Lower leg skin (tissue), 4 donors: ENCODE data around the gene EPHA6. TPM values are rescaled to one million over a fixed set of nuclear protein-coding genes. Genes with fewer than 3 reads are reported as not detected.
"Not testable (repeated sequence)": the region's sequence is repeated elsewhere in the genome, so short reads cannot be mapped to it uniquely, and the experiment has no call there.

Experiments
- DNase-seq, 2 donors: peaks; one replicate each; pipeline ENCODE4 v3.0.0-alpha.2; 2019; ENCODE audit warnings: low spot score in 2 of 2
- H3K4me3 ChIP-seq: fragments of 200-600 bp; sonication (generic); 2 replicates; pipeline ENCODE4 v1.5.1; 2017; ENCODE audit warnings: mild to moderate bottlenecking, low read depth; ENCODE audit not compliant: poor library complexity, severe bottlenecking
- POLR2A ChIP-seq, 2 donors: fragments of 450-650 bp; IDR thresholded peaks; one replicate each; pipeline ENCODE4 v1.6.1; 2016 to 2017; ENCODE audit warnings: antibody characterized with exemption in 2 of 2, mild to moderate bottlenecking in 1 of 2, moderate library complexity in 1 of 2
- WGBS, 2 donors: methylation state at CpG; one replicate each; pipeline ENCODE4 v1.1.5; 2018; 5-methylcytosine and 5-hydroxymethylcytosine counted together
- intact Hi-C: fragments of 100-400 bp; cut with DNase I; formaldehyde crosslinking; loops from one replicate; pipeline ENCODE4 v1.15.0; 2023; ENCODE audit warnings: low total_unique reads
- total RNA-seq, 4 donors: library from RNA; depleted of rRNA; stranded (reverse); fragments of >200 nt; gene quantifications; one replicate each; pipeline ENCODE4 v1.1.0, GENCODE V29; 2016
- TF ChIP-seq, protein P1 (sequence below), 3 donors: fragments of 450-650 bp; IDR thresholded peaks; one replicate each; pipeline ENCODE4 v1.5.1; 2016; ENCODE audit warnings: antibody characterized with exemption in 3 of 3, mild to moderate bottlenecking in 3 of 3, moderate library complexity in 2 of 3

Gene EPHA6
- total RNA-seq, 4 donors from 2014 or later = 0.23 TPM; not detected in 3

DNA sequence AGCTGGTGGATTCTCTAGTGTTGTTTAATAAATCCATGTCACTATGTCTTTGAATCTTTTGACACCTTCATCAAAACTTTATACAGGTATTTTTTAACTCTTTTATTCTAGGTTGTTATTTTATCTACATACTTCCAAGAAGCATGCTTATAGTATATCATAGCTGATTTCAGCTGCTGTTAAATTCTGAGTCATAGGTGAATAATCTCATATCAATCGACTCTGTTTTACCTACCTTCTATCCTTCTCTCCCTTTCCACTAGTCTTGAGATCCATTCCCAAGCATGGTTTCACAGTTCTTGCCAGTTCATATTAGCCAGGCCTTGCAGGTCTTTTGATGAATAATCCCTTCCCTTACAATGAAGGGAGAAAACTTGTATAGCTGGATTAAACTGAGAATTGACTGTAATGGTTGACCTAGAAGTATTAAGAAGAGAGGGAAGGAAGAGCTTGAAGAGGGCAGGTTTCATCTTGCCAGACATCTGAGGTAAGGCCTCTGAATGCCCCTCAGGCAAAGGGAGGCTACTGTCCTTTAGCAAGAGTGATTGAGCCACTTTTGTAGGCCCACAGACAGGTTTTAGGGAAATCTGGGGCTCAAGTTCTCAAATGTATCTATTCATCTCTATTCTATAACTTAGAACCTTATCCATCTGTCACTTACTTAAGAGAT is 146.4 kb downstream of the EPHA6 start:
- DNase-seq = no peak
- 55 to 61% methylated on average over 1 of the region's 1 CpG for WGBS, 2 donors
- TF ChIP-seq POLR2A (IDR thresholded peaks at IDR 0.05) = no peak
- TF ChIP-seq, protein P1, sequence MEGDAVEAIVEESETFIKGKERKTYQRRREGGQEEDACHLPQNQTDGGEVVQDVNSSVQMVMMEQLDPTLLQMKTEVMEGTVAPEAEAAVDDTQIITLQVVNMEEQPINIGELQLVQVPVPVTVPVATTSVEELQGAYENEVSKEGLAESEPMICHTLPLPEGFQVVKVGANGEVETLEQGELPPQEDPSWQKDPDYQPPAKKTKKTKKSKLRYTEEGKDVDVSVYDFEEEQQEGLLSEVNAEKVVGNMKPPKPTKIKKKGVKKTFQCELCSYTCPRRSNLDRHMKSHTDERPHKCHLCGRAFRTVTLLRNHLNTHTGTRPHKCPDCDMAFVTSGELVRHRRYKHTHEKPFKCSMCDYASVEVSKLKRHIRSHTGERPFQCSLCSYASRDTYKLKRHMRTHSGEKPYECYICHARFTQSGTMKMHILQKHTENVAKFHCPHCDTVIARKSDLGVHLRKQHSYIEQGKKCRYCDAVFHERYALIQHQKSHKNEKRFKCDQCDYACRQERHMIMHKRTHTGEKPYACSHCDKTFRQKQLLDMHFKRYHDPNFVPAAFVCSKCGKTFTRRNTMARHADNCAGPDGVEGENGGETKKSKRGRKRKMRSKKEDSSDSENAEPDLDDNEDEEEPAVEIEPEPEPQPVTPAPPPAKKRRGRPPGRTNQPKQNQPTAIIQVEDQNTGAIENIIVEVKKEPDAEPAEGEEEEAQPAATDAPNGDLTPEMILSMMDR (IDR thresholded peaks at IDR 0.05) = no peak
- H3K4me3 ChIP-seq = no peak overlapping the region
- intact Hi-C loops = no loop called here

DNA sequence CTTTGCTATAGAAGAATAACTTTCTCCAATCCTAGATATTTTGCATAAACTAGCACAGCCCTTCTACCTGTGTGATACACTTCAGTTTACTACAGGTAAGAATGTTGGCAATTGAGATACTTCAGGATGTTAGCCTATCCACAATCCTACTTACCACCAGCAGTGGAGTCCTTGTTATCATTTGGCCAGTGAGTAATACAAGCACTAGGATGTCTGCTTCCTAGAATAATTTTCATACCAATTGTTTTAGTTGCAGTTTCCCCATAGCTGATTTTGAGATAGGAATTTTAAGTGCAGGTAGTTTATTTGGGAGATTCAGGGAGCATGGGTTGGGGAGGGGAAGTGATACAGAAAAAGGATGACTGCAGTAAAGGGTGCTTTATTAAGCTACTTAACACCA is 147.2 kb downstream of the EPHA6 start:
- intact Hi-C loops = no loop called here
- H3K4me3 ChIP-seq = no peak overlapping the region
- no peak for DNase-seq
- TF ChIP-seq, protein P1 (IDR thresholded peaks at IDR 0.05) = no peak
- no peak for TF ChIP-seq POLR2A (IDR thresholded peaks at IDR 0.05)

DNA sequence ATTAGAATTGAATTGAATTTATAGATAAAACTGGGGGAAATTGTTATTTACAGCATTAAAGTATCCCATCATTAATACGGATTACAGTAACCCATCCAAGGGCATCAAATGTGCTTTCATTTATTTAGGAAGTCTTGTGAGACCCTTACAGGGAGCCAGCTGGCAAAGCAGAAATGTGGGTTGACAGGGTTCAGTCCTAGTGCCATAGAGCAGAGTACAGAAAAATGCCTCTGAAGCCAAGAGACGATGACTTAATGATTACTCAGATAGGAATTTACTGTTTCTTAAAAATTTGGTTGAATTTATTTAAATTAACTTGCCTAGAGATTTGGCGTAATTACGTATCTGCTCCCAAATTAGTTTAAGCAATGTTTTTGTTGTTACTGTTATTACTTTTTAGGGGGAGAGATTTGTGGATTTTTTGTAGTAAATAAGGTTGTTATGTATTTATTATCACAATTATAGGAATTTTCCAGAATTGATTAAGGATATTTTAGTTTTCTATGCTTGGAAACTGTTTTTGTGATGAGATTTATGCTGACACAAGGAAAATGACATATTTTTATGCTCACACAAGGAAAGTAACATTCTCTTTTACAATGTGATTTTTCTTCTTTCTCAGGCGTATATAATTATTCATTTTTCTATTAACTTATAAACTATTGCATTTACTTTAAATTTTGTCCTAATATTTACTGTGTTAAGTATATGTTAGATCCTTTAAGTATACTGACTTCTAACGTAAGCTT is 152.0 kb downstream of the EPHA6 start:
- TF ChIP-seq, protein P1 (IDR thresholded peaks at IDR 0.05) = no peak
- no peak for TF ChIP-seq POLR2A (IDR thresholded peaks at IDR 0.05)
- intact Hi-C loops = no loop called here
- H3K4me3 ChIP-seq = no peak overlapping the region
- DNase-seq = no peak
- WGBS, 2 donors = 56 to 61% methylated on average over 6 of the region's 6 CpGs

DNA sequence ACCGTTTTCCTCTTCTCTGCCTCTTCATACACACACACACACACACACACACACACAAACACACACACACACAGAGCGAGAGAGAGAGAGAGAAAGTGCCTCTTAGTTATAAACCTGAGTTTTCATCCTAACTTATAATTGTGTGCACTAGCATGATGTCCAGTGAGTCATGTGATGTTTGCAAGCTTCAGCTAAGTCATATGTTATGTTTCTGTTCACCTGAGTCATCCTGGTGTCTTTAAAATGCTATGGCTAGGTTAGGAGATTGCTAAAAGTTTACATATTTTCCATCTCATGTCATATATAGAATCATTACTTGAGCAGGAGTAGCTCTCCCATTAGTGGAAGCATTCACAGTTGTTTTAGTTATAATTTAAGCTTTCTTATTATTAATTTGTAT is 155.8 kb downstream of the EPHA6 start:
- no peak for DNase-seq
- WGBS, 2 donors = 66 to 79% methylated on average over 2 of the region's 2 CpGs
- TF ChIP-seq, protein P1 (IDR thresholded peaks at IDR 0.05) = no peak
- no peak for TF ChIP-seq POLR2A (IDR thresholded peaks at IDR 0.05)
- intact Hi-C loops = no loop called here
- H3K4me3 ChIP-seq = no peak overlapping the region

DNA sequence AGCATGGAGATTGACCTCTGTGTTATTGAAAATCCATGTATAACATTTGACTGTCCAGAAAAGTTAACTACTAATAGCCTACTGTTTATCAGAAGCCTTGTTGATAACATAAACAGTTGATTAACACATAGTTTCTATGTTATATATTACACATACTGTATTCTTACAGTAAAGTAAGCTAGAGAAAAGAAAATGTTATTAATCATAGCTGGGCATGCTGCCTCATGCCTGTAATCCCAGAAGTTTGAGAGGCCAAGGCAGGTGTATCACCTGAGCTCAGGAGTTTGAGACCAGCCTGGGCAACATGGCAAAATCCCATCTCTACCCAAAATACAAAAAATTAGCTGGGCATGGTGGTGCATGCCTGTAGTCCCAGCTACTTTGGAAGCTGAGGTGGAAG is 163.3 kb downstream of the EPHA6 start:
- H3K4me3 ChIP-seq = no peak overlapping the region
- TF ChIP-seq, protein P1 (IDR thresholded peaks at IDR 0.05) = no peak
- intact Hi-C loops = no loop called here
- no peak for DNase-seq

DNA sequence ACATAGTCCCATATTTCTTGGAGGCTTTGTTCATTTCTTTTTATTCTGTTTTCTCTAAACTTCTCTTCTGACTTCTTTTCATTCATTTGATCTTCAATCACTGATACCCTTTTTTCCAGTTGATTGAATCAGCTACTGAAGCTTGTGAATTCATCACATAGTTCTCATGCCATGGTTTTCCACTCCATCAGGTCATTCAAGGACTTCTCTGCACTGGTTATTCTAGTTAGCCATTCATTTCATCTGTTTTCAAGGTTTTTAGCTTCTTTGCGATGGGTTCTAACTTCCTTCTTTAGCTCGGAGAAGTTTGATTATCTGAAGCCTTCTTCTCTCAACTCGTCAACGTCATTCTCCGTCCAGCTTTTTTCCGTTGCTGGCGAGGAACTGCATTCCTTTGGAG is 169.3 kb downstream of the EPHA6 start:
- DNase-seq, H3K4me3 ChIP-seq, intact Hi-C loops: not testable (repeated sequence)
- 86 to 92% methylated on average over 7 of the region's 7 CpGs for WGBS, 2 donors
